Stimulated activated CD8-positive, alpha-beta memory T cell treated with anti-CD3 and anti-CD28 coated beads, Interleukin-12 subunit alpha, Interleukin-12 subunit beta, amount 100 ng/mL, for 24 hours (primary cell): ENCODE measurements around the gene FNDC5.

Experiments used
- DNase-seq: peaks from one replicate; pipeline ENCODE4 v3.0.0-alpha.2; 2020; ENCODE audit errors: extremely low read depth

Gene FNDC5

DNA sequence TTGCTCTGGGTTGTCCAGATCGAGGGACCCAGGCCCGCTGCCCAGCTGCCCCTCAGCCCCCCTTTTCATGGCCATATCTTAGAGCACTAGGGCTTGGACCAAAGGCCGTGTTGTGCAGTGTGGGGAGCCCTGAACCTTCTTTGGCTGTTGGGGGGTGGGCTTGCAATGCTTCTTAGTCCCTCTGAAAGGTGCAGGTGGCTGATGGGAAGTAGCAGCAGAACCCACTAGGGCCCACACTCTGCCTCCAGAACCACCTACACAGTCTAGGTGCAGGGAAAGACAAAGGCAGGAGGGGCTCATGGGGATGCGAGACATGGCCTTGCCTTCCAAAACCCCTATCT is 13.3 kb upstream of the FNDC5 start:
- DNase-seq, result no peak

DNA sequence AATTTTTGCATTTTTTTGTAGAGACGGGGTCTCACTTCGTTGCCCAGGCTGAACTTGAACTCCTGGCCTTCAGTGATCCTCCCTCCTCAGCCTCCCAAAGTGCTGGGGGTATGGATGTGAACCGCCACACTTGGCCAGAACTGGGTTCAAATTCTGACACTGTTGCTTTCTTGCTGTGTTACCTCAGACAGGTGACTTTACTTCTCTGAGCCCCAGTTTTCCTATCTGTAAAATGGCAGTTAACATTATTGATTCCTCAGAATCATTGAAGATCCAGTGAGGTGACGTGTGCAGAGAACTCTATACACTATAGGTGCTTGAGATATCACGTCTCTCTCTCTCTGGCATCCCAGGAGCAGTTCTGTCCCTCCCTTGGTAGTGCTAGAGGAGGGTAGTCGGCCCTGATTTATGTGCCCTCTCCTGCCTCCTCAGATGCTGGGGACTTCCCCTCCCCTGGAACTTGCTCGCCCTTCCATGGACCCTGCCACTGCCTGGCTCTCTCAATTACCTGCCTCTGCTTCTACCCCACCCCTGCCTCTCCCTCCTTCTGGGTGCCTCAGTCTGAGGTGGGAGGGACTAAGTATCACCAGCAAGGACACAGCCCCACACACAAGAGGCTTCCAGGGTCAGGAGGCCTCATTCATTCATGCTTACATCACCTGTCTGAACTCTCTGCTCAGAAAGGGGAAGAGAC is 12.8 kb upstream of the FNDC5 start:
- no peak for DNase-seq

DNA sequence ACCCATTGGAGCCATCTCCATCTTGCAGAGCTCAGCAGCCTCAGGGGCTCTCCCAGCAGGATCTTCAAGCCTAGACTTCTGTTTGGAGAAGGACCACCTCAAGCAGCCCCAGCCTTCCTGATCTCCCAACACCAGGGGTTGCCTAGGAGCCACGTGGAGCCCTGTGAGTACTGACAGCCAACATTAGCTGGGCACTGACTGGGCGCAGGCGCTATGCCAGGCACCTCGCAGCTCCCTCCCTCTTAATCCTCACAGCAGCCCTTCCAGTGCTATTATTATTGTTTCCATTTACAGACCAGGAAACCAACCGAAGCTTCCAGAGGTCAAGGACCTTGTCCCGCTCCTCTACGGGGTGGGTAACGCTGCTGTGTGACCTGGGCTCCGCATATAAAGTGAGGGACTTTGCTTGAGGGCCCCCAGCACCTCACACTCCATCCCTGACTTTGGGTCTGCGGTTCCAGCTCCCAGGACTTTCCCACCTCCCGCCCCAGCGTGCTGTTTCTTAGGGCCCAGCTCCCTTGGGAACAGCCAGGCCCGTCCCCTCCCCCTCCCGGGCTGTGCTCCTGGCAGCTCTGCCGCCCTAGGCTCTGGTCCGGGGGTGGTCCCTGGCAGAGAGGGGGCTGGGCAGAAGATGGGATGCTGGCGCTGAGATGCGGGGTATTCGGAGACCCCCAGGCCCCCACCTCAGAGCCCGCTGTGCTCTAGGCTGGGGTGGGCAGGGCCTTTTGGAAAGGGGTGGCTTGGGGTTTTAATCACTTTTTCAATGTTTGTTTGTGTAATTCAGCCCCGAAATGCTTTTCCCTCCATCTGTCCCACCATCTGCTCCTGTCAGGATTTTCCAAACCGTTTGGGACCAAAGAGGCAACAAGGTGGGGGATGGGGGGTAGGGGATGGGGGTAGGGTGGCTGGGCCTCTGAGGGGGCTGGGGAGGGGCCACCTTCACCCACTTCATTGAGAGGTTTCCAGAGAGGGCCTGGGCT is 11.4 kb upstream of the FNDC5 start:
- DNase-seq, result no peak

DNA sequence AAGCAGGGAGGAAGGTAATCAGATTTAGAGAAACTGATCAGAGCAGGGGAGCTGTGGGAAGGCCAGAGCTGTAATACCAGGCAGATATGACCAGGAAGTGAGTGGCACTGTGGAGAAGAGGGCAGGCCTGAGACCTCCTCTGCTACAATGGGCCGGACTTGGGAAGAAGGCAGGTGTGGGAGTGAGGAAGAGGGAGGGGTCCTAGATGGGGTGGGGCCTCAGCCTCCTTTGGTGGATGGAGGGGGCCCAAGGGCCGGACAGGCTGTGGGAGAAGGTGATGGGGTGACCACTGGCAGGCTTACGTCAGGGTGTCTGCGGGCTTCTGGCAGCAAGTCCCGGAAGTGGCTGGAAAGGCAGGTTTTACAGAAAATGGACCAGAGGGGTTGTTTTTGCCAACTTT is 10.6 kb upstream of the FNDC5 start:
- DNase-seq, result no peak

DNA sequence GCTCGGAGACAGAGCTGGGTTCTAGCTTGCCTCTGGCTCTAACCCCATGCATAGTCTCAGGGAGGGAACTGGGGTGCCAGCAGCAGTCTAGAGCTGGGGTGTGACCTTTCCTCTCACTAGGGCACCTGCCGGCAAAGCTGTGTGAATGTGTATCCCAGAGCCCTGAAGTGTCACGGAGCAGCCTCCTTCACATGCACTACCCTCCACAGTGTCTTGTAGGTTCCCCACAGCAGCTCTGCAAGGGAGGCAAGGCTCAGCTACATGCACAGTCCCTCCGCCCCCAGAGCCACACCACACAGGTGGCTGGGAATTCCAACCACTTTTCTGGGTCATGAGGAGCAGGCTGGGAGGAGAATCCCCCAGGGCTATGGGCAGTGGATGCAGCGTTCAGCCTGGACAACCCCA is 7.9 kb upstream of the FNDC5 start:
- no peak for DNase-seq

DNA sequence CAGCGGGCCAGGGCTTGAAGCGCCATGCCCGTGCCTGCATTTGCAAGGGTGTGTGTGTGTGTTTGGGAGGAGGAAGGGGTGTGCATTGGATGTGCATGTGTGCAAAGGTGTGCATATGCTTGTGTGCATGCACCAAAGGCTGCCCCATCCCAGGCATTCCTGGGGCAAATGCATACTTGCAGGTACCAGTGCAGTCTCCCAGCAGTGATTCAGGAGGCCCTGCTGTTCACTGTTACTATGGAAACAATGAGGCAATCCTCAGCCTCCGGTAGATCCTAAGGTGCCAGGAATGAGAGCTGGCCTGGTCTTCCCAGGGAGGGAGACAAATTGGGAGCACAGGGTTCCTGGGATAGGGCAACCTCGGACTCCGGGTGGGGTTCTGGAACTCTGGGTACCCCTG is 7.5 kb upstream of the FNDC5 start:
- DNase-seq, result no peak

DNA sequence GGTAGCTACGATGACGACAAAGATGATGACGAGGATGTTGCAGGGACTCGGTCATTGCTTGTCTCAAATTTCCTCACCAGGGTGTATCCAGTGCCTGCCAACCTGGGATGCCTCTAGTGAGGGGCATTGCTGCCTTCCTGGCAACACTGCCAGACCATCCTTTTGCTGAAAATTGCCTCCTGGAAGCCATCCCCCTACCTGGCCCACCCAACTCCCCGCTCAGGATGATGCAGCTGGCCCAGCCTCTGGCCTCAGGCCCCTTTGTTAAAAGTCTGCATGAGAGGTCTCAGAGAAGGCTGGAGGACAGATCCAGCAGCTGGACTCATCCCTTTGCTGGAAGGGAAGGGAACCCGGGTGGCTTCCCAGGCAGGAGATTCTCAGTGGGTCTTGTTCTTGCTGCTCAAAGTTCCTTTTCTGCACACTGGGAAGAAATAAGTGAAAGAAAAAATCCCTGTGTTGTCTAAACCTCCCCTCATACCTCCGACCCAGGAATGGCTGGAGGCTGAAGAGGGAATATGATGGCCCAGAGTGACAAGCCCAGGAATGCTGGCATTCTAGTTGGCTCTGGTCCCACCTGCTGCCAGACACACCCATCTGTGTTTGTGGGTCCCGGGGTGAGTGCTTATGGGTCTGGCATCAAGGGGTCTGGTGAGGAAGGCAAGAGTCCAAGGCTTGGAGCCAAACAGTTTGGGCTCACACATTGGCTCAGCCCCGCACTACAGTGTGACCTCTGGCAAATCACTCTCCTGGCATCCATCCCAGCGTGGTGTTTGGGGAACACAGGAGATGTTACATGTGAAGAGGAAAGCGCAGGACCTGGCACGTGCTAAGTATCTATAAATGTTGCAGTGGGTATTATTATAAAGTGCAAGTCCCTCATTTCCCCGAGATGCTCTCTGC is 6.7 kb upstream of the FNDC5 start:
- DNase-seq, result no peak

DNA sequence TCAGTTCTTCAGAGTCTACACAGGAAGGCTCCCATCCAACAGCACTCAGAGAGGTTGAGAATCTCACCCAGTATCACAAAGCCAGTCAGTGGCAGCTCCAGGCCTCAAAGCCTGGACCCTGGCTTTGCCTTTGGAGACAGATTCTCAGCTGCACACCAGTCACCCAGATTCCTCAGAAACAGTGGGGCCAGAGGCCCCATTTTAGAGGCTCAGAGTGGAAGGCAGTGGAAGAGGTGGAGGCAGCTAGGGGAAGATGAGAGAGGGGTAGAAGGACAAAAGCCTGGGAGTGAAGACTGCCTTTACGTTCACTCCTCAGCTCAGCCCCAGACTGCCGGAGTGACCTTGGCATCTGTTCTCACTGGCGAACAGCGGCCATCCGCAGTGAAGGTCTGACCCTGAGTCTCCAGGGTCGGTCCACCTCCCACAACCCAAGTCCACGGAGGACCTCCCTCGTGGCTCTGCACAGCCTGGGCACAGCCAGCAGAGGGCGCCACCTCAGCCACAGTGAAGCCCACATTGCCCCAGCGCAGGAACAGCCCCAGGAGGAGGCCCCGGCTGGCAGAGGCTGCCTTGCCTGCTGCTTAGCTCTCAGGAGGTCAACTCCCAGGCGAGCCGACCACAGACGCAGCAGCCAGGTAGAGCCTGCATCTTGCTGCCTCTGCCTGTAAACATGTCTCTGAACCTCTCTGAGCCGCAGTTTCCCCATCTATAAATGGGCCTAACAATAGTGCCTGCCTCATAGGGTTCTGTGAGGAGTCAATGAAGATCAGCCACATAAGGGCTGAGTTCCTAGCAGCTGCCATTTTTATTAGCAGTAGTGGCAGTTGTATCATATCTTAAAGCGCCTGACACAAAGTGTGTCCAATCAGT is 5.9 kb upstream of the FNDC5 start:
- no peak for DNase-seq

DNA sequence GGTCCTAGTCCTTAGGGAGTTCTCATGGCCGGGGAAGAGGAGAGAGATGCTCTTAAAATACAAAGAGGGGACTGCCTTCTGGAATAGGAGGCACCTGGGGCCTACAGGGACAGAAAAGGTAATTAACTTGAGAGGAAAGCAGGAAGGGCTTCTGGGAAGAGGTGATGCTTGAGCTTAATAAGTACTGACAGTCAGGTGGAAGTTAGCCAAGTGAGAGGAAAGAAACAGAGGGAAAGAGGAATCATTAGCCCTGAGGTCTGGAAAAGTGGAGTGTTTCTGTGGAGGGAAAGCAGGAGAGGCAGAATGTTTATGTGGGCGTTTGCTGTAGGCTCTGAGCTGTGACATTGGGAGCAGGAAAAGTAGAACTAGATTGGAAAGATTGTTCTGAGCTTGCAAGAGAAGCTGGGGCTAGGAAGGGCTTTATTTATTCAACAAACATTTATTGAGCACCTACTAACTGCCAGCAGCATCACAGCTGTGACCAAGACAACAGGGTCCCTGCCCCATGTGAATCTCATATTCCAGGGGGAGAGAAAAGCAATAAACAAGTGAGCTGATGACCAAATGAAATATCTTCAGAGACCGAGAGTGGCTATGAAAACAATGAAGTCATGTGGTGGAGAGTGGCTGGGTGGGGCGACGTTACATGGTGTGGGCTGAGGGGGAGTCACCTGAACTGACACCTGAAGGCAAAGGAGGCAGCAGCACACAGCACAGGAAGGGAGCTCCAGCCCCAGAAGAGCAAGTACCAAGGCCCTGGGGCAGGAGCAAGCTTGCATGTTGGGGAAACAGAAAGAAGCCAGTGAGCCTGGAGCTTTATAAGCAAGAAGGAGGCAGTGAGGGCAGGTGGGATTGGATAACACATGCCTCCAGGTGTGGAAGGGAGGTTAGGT is 4.4 kb upstream of the FNDC5 start:
- DNase-seq, result no peak

DNA sequence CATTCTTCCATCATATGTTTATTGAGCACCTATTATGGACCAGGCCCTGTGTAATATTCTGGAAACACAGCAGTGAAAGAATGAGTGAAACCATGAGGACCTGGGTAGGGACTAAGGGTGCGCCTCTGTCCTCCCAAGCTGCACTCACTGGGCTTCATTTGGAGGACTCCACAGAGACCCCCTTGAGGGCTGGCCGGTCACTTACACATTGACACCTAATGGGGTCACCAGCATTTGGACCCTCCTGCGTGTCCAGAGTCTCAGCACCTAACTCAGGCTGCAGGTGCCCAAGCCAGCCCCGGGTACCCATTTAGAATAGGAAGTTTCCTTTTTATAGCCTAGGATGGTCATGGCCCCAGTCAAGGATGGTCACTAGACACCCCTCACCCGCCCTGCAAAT is 2.8 kb upstream of the FNDC5 start:
- no peak for DNase-seq

DNA sequence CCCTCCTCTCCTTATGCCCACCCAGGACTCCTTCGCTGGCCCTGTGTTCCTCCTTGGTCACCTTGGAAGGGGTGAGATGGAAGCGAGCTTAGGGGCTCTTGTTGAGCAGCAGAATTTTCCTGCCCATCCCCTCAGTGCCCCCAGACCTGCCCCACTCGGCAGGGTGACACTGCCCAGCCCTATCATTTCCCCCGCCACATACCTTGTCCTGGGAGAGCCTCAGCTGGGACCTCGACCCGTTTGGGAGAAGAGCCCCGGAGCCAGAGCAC is 1.4 kb upstream of the FNDC5 start:
- DNase-seq, result no peak

DNA sequence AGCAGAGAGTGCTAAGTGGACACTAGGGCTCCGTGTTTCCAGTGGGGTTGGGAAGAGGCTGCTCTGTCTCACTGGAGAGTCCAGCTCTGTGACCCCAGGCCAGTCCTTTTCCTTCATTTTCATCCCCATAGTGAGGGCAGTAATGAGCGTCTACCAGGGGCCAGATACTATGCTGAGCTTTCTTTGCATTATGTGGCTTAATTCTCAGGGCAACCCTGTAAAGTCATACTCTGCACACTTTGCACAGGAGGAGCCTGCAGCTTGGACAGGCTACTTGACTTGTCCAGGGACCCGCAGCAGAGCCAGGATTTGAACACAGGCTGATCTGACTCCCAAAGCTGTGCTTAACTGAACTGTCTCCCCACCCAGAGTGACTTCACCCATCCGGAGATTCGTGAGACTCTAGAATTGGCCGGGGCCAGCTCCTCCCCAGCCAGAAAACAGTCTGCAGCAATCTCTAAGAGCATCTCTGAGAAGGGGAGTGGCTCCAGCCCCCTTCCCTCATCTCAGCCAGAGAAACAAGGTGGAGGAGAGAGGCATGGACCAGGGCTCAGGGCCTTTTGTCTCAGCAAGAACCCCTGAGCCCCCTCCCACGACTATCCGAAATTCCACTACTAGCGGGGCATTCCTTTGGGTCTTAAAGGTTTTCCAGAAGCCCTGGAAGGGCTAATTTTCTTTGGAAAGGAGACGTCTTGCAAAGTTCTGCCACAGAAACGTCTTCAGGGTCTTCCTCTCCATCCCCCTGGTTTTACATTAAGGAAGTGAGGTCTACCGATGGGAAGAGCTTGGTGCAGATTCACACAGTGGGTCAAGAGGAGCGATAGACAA is 866 bp upstream of the FNDC5 start:
- DNase-seq, result no peak

DNA sequence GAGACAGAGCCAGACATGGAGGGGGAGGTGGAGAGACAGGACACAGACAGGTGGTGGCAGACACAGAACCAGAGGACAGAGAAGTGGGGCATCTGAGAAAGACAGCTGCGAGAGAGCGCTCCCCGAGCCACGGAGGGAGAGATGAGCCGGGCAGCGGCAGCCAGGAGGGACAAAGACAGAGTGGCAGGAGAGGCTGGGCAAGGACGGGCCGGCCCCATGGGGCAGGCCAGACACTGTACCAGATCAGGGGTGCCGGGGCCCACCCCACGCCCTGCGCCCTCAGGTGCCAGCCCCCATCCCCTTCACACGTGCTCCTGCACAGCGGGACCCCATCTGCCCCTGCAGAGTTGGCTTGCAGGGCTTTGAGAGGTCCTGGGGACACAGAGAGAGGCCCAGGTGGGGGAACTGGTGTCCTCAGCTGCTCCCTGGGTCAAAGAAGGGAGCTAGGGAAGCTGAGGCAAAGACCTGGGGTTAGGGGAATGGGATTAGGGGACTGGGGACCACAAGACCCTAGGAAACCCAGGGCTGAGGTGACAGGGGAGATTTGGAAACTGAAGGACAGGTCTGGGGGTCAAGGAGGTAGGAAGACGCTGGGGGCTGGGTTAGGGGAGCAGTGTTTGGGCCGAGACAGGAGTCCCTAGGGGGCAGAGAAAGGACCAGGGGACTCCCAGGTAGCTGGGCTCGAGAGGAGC is 643 bp downstream of the FNDC5 start:
- no peak for DNase-seq

DNA sequence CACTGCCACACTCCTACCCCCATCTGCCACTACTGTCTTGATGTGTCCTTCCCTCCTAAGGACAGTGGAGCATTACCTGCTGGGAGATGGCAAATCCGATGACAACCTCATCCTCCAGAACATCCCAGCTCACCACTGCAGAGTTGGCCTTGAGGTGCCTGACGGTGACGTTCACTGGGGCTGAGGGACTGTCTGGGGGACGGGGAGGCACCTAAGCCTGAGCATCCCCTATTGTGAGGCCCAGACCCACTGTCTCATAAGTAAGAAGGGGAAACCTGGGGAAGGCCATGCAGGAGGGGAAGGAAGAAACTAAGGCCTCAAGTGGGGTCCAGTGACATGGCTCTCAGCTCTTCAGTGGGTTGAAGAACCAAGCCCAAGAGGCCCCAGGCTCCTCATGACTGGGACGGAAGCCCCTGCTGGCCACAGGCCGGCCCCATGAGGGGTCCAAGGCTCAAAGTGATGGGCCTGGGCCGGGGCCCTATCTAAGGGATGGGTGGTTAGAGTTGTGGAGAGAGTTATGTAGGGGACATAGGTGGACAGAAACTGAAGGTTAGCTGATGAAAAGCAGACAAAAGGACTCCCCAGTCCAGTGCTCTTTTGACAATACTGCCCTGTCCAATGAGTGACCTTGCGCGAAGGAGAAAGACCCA is 1.8 kb downstream of the FNDC5 start:
- DNase-seq, result no peak

DNA sequence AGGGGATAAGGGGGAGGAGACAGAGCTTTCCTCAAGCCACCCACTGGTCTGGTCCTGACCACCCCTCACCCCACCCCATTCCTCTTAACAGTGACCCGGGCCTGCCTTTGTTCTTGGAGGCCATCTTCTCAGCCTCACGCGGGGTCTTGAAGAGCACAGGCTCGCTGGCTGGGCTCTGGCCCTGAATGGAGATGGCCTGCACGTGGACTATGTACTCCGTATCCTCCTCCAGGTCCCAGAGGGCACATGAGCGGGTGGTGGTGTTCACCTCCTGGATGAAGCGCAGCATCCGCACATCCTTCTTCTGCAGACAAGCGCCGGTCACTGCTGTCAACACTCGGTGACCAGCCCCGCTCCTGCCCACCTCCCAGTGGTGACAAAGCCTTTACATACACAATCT is 2.6 kb downstream of the FNDC5 start:
- DNase-seq, result no peak

DNA sequence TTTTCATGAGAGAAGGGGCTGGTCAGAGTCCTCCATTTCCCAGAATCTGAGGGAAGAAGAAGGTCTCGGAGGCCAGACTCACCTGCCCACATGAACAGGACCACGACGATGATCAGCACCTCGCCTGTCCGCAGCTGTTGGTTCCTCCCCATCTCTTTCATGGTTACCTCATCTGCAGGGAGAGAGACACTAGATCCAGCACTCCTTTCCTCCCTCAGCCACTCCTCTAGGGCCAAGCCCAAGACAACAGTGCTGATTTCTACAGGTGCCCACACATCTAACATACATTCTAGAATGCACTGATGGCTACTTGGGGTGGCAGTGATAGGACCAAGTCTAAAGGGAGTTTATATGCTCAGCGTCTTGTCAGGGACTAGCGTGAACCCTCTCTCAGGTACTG is 3.0 kb downstream of the FNDC5 start:
- DNase-seq, result no peak

DNA sequence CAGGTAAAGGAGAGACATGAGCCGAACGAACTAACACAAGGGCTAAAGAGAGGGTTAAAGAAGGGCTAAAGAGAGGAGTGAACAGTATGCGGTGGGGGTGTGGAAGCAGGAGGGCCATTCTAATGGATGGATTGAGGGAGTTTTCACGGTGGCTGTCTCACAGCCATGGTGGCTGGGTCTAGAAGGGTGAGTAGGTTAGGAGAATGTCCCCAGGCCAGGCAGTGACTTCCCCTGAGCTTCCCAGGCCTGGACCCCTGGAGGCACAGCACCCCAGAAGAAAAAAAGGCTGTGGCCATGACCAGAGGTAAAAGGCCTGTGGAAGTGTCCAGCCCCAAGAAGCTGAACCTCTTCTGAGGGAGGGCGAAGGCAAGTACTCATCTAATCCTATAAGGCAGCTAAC is 3.6 kb downstream of the FNDC5 start:
- no peak for DNase-seq

DNA sequence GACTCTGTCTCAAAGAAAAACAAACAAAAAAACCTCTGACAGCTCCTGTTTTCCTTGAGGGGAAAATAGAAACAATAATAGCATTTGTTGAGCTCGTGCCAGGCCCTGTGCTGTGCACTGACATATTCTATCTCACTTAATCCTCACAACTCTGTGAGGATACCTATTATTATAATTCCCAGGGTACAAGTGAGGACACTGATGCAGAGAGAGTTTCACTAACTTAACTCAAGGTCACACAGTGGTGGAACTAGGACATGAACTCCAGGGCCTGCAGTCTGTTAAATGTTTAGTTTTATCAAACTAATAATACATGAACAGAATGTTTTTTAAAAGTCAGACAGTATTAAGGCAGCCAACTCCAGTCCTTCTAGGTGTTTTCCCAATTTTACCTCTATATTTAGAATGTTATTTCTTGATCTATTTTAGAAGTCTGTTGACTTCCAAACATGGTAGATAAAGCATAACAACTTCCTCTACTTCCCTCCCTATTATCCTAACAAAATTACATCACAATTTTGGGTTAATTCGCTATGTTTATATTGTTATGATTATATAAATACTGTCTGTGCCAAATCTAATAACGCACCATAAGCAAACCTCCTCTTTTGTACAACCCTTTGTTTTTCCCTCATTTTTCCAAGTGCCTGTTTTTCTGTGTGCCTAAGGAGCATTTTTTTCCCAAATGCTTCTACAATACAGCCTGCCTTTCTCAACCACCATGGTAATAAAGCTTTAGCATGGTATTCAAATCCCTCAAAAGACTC is 4.9 kb downstream of the FNDC5 start:
- DNase-seq, result no peak
